ENCODE data around the gene PTGES. TPM values are rescaled to one million over a fixed set of nuclear protein-coding genes. Genes with fewer than 3 reads are reported as not detected.
A peak's percentile ranks its signal among the peaks of the same experiment; 100 is the strongest.
"Not testable (repeated sequence)": the region's sequence is repeated elsewhere in the genome, so short reads cannot be mapped to it uniquely, and the experiment has no call there.

PTGES gene
- total RNA-seq (ENCODE audit: unreplicated experiment): 1.0 TPM
- long read RNA-seq, partial matches to known transcripts: 0 of 2 reads
- long read RNA-seq, other reads (novel, unspliced or antisense): 0 of 2 reads

GRCh38 chr9:129752900-129753729, at the start of gene PTGES:
PTGES (minus strand) TSS chr9:129753042; CDS start chr9:129753012, 30 bp downstream.
- H3K27me3 Mint-ChIP-seq (ENCODE audit: unreplicated experiment): peaks cover 10% of the 10 kb centered on the region
- no peak within 1 kb of the TSS for H3K4me3 Mint-ChIP-seq (ENCODE audit: unreplicated experiment)
- DNase-seq: peak; percentile 68
- H3K36me3 Mint-ChIP-seq (ENCODE audit: unreplicated experiment): no peaks in the 10 kb centered on the region
- peaks cover 12% of the 10 kb centered on the region for H3K4me1 Mint-ChIP-seq (ENCODE audit: low read depth, unreplicated experiment)
- peak within 1 kb of the TSS; percentile 33 for H3K27ac Mint-ChIP-seq (ENCODE audit: unreplicated experiment)
- TF ChIP-seq CTCF (IDR thresholded peaks at IDR 0.05; ENCODE audit: partially characterized antibody, unreplicated experiment): no peak
- H3K9me3 Mint-ChIP-seq (ENCODE audit: unreplicated experiment): no peaks in the 10 kb centered on the region

- H3K36me3 Mint-ChIP-seq (ENCODE audit: unreplicated experiment): peaks cover 8% of the 10 kb centered on the region
- DNase-seq: no peak
- no peaks in the 10 kb centered on the region for H3K4me1 Mint-ChIP-seq (ENCODE audit: low read depth, unreplicated experiment)
- peaks cover 5% of the 10 kb centered on the region for H3K9me3 Mint-ChIP-seq (ENCODE audit: unreplicated experiment)
- H3K4me3 Mint-ChIP-seq (ENCODE audit: unreplicated experiment): peak overlapping the region; percentile 27
- no peak for TF ChIP-seq CTCF (IDR thresholded peaks at IDR 0.05; ENCODE audit: partially characterized antibody, unreplicated experiment)
- peaks cover 4% of the 10 kb centered on the region for H3K27me3 Mint-ChIP-seq (ENCODE audit: unreplicated experiment)
- H3K27ac Mint-ChIP-seq (ENCODE audit: unreplicated experiment): no peak overlapping the region
These were observed 48.7 kb upstream of the PTGES start for GRCh38 chr9:129801504-129801903.

- peaks cover 6% of the 10 kb centered on the region for H3K27me3 Mint-ChIP-seq (ENCODE audit: unreplicated experiment)
- TF ChIP-seq CTCF (IDR thresholded peaks at IDR 0.05; ENCODE audit: partially characterized antibody, unreplicated experiment): no peak
- no peaks in the 10 kb centered on the region for H3K4me1 Mint-ChIP-seq (ENCODE audit: low read depth, unreplicated experiment)
- DNase-seq: no peak
- no peak overlapping the region for H3K27ac Mint-ChIP-seq (ENCODE audit: unreplicated experiment)
- H3K4me3 Mint-ChIP-seq (ENCODE audit: unreplicated experiment): no peak overlapping the region
- no peaks in the 10 kb centered on the region for H3K36me3 Mint-ChIP-seq (ENCODE audit: unreplicated experiment)
- peaks cover 3% of the 10 kb centered on the region for H3K9me3 Mint-ChIP-seq (ENCODE audit: unreplicated experiment)
These were observed 46.1 kb upstream of the PTGES start for GRCh38 chr9:129798973-129799372.

GRCh38 chr9:129796029-129796428, 43.2 kb upstream of the PTGES start:
- not testable (repeated sequence) for H3K4me3 Mint-ChIP-seq (ENCODE audit: unreplicated experiment); H3K4me1 Mint-ChIP-seq (ENCODE audit: low read depth, unreplicated experiment); H3K27me3 Mint-ChIP-seq (ENCODE audit: unreplicated experiment); DNase-seq; H3K9me3 Mint-ChIP-seq (ENCODE audit: unreplicated experiment); H3K36me3 Mint-ChIP-seq (ENCODE audit: unreplicated experiment); H3K27ac Mint-ChIP-seq (ENCODE audit: unreplicated experiment)

- DNase-seq: no peak
- H3K27me3 Mint-ChIP-seq (ENCODE audit: unreplicated experiment): peaks cover 4% of the 10 kb centered on the region
- H3K27ac Mint-ChIP-seq (ENCODE audit: unreplicated experiment): no peak overlapping the region
- TF ChIP-seq CTCF (IDR thresholded peaks at IDR 0.05; ENCODE audit: partially characterized antibody, unreplicated experiment): no peak
- peaks cover 1% of the 10 kb centered on the region for H3K9me3 Mint-ChIP-seq (ENCODE audit: unreplicated experiment)
- H3K36me3 Mint-ChIP-seq (ENCODE audit: unreplicated experiment): no peaks in the 10 kb centered on the region
- no peak overlapping the region for H3K4me3 Mint-ChIP-seq (ENCODE audit: unreplicated experiment)
- no peaks in the 10 kb centered on the region for H3K4me1 Mint-ChIP-seq (ENCODE audit: low read depth, unreplicated experiment)
These were observed 41.7 kb upstream of the PTGES start for GRCh38 chr9:129794549-129794948.

All from glutamatergic neuron (in vitro differentiated cells).